Panc1 (cell line): ENCODE measurements around the gene HINT1. TPM values are rescaled to one million over a fixed set of nuclear protein-coding genes. Genes with fewer than 3 reads are reported as not detected.

Experiments
- ATAC-seq: fragments of 200-7000 bp; cut with Tn5 transposase; 2 replicates; pipeline ENCODE4 v1.9.1; 2020; ENCODE audit warnings: mild to moderate bottlenecking, moderate library complexity
- BruUV-seq: library from RNA; stranded (reverse); fragments of 400-500 nt; replicated peaks from 2 replicates; lab custom pipeline; 2021; lab: Mats Ljungman, UMichigan
- CTCF ChIA-PET: fragments of 300-600 bp; sonication (Branson Sonifier 250); formaldehyde crosslinking; loops from one replicate; lab custom pipeline; 2022; ENCODE audit warnings: antibody characterized with exemption; lab: Charles Lee
- POLR2A ChIA-PET: fragments of 300-600 bp; sonication (Branson Sonifier 250); formaldehyde crosslinking; loops from one replicate; lab custom pipeline; 2022; ENCODE audit warnings: antibody characterized with exemption; lab: Charles Lee
- DNase-seq: peaks from one replicate; pipeline ENCODE4 v3.0.0-alpha.2; 2010; ENCODE audit warnings: low read depth, low spot score
- H3K27ac ChIP-seq: 2 replicates; pipeline ENCODE4 v1.5.1; 2011; ENCODE audit warnings: mild to moderate bottlenecking, low read length, inconsistent platforms
- H3K27me3 ChIP-seq: fragments of 200-500 bp; sonication (Bioruptor generic); 2 replicates; pipeline ENCODE4 v1.6.0; 2014; ENCODE audit warnings: low read length, inconsistent platforms; ENCODE audit not compliant: control insufficient read depth, insufficient read depth
- H3K36me3 ChIP-seq: fragments of 200-500 bp; sonication (Bioruptor generic); 2 replicates; pipeline ENCODE4 v1.5.1; 2014; ENCODE audit warnings: inconsistent platforms, mild to moderate bottlenecking, low read length, moderate library complexity; ENCODE audit not compliant: control insufficient read depth, insufficient read depth
- H3K4me1 ChIP-seq: 2 replicates; pipeline ENCODE4 v1.5.1; 2011; ENCODE audit warnings: inconsistent platforms, mild to moderate bottlenecking, low read length, moderate library complexity; ENCODE audit not compliant: control insufficient read depth, insufficient read depth
- H3K4me3 ChIP-seq, 2 experiments: 2 replicates each; pipeline ENCODE4 v1.5.1; 2011 to 2012; ENCODE audit warnings: low read depth in 2 of 2, low read length in 2 of 2, mild to moderate bottlenecking in 2 of 2, inconsistent platforms in 1 of 2, moderate library complexity in 1 of 2
- H3K9me3 ChIP-seq: fragments of 200-500 bp; sonication (Bioruptor generic); 2 replicates; pipeline ENCODE4 v1.5.1; 2014; ENCODE audit warnings: low read depth, mild to moderate bottlenecking, inconsistent platforms, low read length, moderate library complexity; ENCODE audit not compliant: control insufficient read depth, insufficient read depth
- POLR2AphosphoS5 ChIP-seq: IDR thresholded peaks from 2 replicates; pipeline ENCODE4 v1.6.1; 2012; ENCODE audit warnings: mild to moderate bottlenecking, low read depth, low read length, moderate library complexity
- SIN3A ChIP-seq: IDR thresholded peaks from 2 replicates; pipeline ENCODE4 v1.6.1; 2012; ENCODE audit warnings: low read depth, mild to moderate bottlenecking, low read length, moderate library complexity, borderline replicate concordance; ENCODE audit not compliant: insufficient read depth
- TCF7L2 ChIP-seq: IDR thresholded peaks from 2 replicates; pipeline ENCODE4 v1.6.1; 2011; ENCODE audit warnings: mild to moderate bottlenecking, low read depth, low read length, inconsistent platforms
- in situ Hi-C: cut with HindIII; loops from 2 replicates; pipeline ENCODE4 v1.10.0; 2016; ENCODE audit warnings: low sequenced_read_pairs, low pct_unique_long_range_greater_than_20kb
- intact Hi-C: fragments of 100-400 bp; cut with micrococcal nuclease; formaldehyde crosslinking; loops from one replicate; pipeline ENCODE4 v1.10.0; 2022; ENCODE audit not compliant: unreplicated experiment
- total RNA-seq: library from RNA; stranded (reverse); gene quantifications from one replicate; pipeline ENCODE4 v1.2.1, GENCODE V29; 2021; ENCODE audit not compliant: unreplicated experiment
- TF ChIP-seq, protein P1 (sequence below): fragments of 450-650 bp; IDR thresholded peaks from 2 replicates; pipeline ENCODE4 v1.5.1; 2017; ENCODE audit warnings: mild to moderate bottlenecking
- TF ChIP-seq, protein P2 (sequence below), 2 experiments: IDR thresholded peaks; 2 replicates each; pipeline ENCODE4 v1.6.1; 2011 to 2012; ENCODE audit warnings: low read depth in 2 of 2, control low read depth in 1 of 2, low read length in 1 of 2, mild to moderate bottlenecking in 1 of 2, moderate library complexity in 1 of 2; ENCODE audit not compliant: insufficient read depth in 1 of 2

The HINT1 gene
- total RNA-seq, 1 experiment from 2014 or later = 233 TPM

DNA sequence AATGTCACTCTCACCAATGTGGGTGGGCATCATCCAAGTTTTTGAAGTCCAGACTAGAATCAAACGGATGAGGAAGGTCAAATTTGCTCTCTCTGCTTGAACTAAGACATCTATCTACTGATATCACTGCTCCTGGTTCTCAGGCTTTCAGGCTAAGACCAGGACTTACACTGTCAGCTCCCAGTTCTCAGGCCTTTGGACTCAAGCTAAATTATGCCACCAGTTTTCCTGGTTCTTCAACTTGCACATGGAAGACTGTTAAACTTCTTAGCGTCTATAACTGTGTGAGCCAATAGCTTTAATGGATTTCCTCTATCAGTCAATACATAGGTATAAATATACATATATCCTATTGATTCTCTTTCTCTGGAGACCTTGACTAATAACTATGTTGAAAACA is 41.0 kb upstream of the HINT1 start:
- H3K9me3 ChIP-seq = no peaks in the 10 kb centered on the region
- no peak overlapping the region for H3K27ac ChIP-seq
- intact Hi-C loops = no loop called here
- H3K4me3 ChIP-seq = no peak overlapping the region
- no peaks in the 10 kb centered on the region for H3K36me3 ChIP-seq
- ChIA-PET CTCF (no interaction called here), POLR2A (no interaction called here)
- no peaks in the 10 kb centered on the region for H3K27me3 ChIP-seq
- no TSS peak for BruUV-seq
- DNase-seq (no peak), ATAC-seq (no peak)
- TF ChIP-seq, protein P1, sequence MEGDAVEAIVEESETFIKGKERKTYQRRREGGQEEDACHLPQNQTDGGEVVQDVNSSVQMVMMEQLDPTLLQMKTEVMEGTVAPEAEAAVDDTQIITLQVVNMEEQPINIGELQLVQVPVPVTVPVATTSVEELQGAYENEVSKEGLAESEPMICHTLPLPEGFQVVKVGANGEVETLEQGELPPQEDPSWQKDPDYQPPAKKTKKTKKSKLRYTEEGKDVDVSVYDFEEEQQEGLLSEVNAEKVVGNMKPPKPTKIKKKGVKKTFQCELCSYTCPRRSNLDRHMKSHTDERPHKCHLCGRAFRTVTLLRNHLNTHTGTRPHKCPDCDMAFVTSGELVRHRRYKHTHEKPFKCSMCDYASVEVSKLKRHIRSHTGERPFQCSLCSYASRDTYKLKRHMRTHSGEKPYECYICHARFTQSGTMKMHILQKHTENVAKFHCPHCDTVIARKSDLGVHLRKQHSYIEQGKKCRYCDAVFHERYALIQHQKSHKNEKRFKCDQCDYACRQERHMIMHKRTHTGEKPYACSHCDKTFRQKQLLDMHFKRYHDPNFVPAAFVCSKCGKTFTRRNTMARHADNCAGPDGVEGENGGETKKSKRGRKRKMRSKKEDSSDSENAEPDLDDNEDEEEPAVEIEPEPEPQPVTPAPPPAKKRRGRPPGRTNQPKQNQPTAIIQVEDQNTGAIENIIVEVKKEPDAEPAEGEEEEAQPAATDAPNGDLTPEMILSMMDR = no peak
- TF ChIP-seq POLR2AphosphoS5 (no peak), SIN3A (no peak)
- no peaks in the 10 kb centered on the region for H3K4me1 ChIP-seq
- in situ Hi-C loops = no loop called here

GRCh38 chr5:131204964-131205363 is 39.9 kb upstream of the HINT1 start:
- no TSS peak for BruUV-seq
- Histone ChIP-seq H3K9me3 (no peaks in the 10 kb centered on the region), H3K27me3 (no peaks in the 10 kb centered on the region), H3K36me3 (no peaks in the 10 kb centered on the region), H3K4me1 (no peaks in the 10 kb centered on the region), H3K27ac (no peak overlapping the region), H3K4me3 (no peak overlapping the region)
- ATAC-seq (no peak), DNase-seq (no peak)
- ChIA-PET CTCF (no interaction called here), POLR2A (no interaction called here)
- in situ Hi-C loops (no loop called here), intact Hi-C loops (no loop called here)
- no peak for TF ChIP-seq POLR2AphosphoS5
- no peak for TF ChIP-seq SIN3A
- TF ChIP-seq TCF7L2 = no peak
- TF ChIP-seq, protein P2, sequence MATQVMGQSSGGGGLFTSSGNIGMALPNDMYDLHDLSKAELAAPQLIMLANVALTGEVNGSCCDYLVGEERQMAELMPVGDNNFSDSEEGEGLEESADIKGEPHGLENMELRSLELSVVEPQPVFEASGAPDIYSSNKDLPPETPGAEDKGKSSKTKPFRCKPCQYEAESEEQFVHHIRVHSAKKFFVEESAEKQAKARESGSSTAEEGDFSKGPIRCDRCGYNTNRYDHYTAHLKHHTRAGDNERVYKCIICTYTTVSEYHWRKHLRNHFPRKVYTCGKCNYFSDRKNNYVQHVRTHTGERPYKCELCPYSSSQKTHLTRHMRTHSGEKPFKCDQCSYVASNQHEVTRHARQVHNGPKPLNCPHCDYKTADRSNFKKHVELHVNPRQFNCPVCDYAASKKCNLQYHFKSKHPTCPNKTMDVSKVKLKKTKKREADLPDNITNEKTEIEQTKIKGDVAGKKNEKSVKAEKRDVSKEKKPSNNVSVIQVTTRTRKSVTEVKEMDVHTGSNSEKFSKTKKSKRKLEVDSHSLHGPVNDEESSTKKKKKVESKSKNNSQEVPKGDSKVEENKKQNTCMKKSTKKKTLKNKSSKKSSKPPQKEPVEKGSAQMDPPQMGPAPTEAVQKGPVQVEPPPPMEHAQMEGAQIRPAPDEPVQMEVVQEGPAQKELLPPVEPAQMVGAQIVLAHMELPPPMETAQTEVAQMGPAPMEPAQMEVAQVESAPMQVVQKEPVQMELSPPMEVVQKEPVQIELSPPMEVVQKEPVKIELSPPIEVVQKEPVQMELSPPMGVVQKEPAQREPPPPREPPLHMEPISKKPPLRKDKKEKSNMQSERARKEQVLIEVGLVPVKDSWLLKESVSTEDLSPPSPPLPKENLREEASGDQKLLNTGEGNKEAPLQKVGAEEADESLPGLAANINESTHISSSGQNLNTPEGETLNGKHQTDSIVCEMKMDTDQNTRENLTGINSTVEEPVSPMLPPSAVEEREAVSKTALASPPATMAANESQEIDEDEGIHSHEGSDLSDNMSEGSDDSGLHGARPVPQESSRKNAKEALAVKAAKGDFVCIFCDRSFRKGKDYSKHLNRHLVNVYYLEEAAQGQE (IDR thresholded peaks at IDR 0.05; ENCODE audit: insufficient read depth in 1 of 2, low read depth in 2 of 2, low read length in 1 of 2) = no peak
- TF ChIP-seq, protein P1 = no peak
